ENCODE data around the gene PAMR1. TPM values are rescaled to one million over a fixed set of nuclear protein-coding genes. Genes with fewer than 3 reads are reported as not detected.

The PAMR1 gene, protein sequence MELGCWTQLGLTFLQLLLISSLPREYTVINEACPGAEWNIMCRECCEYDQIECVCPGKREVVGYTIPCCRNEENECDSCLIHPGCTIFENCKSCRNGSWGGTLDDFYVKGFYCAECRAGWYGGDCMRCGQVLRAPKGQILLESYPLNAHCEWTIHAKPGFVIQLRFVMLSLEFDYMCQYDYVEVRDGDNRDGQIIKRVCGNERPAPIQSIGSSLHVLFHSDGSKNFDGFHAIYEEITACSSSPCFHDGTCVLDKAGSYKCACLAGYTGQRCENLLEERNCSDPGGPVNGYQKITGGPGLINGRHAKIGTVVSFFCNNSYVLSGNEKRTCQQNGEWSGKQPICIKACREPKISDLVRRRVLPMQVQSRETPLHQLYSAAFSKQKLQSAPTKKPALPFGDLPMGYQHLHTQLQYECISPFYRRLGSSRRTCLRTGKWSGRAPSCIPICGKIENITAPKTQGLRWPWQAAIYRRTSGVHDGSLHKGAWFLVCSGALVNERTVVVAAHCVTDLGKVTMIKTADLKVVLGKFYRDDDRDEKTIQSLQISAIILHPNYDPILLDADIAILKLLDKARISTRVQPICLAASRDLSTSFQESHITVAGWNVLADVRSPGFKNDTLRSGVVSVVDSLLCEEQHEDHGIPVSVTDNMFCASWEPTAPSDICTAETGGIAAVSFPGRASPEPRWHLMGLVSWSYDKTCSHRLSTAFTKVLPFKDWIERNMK
- not detected in 2 replicates for total RNA-seq (2014; rRNA removed; shearing (Covaris generic); ENCODE audit: low replicate concordance)

DNA sequence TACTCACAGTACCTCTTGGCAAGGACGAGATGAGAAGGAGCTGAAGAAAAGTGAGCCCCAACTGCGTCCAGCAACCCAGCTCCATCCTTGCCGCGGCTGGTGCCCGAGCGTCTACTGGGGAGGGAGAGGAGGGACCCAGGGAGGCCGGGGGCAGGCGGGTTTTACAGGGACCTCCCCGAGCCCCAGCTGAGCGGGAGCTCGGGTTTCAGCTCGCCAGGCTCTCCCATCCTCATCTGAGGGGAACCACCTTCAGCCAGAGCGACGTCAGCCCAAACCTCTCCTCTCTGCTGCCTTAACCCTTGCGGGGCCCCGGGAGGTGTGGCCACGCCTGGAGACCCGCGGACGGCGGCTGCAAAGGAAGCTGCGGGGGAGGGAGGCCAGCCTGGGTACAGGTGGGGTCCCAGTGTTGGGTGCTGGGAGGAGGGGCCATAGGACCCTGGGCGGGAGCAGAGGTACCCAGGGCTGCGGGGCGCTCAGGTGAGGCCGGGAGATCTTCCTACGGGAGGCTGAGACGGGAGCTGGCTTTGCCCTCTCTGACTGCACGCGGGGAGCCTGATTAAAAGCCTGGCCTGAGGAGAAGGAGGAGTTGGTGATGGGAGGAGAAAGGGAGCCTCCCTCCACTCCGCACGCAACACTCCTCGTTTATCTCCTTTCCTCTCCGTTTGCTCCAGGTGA lies at the start of gene PAMR1:
PAMR1 (minus strand) TSS at position 116 of the 675 bp plus-strand sequence; CDS start at position 85, 31 bp downstream.
- no peak for DNase-seq (ENCODE audit: low read depth)
- in situ Hi-C loops (cut with HindIII; ENCODE audit: low pct_unique_long_range_greater_than_20kb, low sequenced_read_pairs) = no loop called here

DNA sequence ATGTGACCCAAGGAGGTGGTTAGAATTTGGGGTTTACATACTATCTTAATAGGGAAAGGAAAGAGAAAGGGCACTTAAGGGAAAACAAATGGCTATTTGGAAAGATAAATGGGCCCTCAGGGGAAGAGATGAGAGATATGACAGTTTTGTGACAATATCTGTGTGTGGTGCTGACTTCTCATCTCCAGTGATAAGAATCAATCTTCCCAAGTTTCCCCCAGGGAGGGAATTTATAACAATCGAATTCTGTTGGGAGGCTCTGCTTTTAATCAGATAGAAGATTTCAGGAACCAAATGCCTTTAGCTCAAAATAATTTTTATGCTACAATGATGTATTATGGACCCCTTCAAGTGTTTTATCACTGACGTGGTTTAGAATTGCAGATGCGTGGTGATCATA lies 46.3 kb upstream of the PAMR1 start:
- in situ Hi-C loops (cut with HindIII; ENCODE audit: low pct_unique_long_range_greater_than_20kb, low sequenced_read_pairs) = no loop called here
- no peak for DNase-seq (ENCODE audit: low read depth)

DNA sequence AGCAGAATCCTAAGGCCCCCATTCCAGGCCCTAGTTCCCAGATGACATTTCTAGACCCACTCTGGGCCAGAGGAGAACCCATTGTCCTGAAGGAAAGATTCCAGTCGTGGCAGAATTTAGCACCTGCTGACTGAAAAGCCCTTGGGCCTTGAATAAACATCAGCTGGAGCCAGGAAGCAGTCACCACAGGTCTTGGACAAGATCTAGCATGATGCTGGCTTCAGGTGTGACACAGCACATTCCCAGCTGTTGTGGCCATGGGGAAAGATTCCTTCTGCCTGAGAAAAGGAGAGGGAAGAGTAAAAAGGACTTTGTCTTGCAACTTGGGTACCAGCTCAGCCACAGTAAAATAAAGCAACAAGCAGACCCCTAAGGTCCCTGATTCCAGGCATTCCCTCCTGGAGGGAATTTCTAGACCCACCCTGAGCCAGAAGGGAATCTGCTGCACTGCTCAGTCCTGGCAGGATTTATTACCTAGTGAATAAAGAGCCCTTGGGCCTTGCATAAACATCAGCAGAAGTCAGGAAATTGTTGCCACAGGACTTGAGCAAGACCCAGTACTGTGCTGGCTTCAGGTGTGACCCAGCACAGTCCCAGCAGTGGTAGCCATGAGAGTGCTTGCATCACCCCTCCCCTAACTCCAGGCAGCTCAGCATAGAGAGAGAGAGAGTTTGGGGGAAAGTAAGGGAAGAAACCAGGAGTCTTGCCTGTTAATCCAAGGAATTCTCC lies 42.5 kb upstream of the PAMR1 start:
- DNase-seq (ENCODE audit: low read depth) = no peak
- in situ Hi-C loops (cut with HindIII; ENCODE audit: low pct_unique_long_range_greater_than_20kb, low sequenced_read_pairs) = no loop called here

GRCh38 chr11:35566885-35567284 lies 41.5 kb upstream of the PAMR1 start:
- in situ Hi-C loops (cut with HindIII; ENCODE audit: low pct_unique_long_range_greater_than_20kb, low sequenced_read_pairs) = no loop called here
- DNase-seq (ENCODE audit: low read depth) = no peak

- no peak for DNase-seq (ENCODE audit: low read depth)
- in situ Hi-C loops (cut with HindIII; ENCODE audit: low pct_unique_long_range_greater_than_20kb, low sequenced_read_pairs) = no loop called here
Observed at GRCh38 chr11:35566181-35566580, 40.8 kb upstream of the PAMR1 start.

DNA sequence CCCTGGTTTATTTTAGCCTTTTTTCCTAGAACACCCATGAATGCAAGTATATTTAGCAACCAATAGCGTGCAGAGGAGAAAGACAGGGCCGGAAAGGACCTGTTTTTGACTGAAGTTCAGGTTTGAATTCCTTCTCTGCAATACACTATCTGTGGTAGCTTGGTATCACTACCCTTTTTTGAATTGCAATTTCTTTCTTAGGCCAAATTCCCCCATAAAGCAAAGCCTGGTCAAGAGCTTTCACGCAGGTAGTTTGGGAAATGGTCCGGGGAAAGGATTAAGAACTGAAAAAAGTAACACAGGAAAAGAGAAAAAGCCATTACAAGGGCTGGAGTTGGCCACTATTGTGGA lies 38.8 kb upstream of the PAMR1 start:
- DNase-seq (ENCODE audit: low read depth) = no peak
- in situ Hi-C loops (cut with HindIII; ENCODE audit: low pct_unique_long_range_greater_than_20kb, low sequenced_read_pairs) = no loop called here

- in situ Hi-C loops (cut with HindIII; ENCODE audit: low pct_unique_long_range_greater_than_20kb, low sequenced_read_pairs) = no loop called here
- DNase-seq (ENCODE audit: low read depth) = no peak
Observed at GRCh38 chr11:35563484-35564244, 38.2 kb upstream of the PAMR1 start.

- no peak for DNase-seq (ENCODE audit: low read depth)
- in situ Hi-C loops (cut with HindIII; ENCODE audit: low pct_unique_long_range_greater_than_20kb, low sequenced_read_pairs) = no loop called here
Observed at GRCh38 chr11:35559949-35560348, 34.5 kb upstream of the PAMR1 start.

DNA sequence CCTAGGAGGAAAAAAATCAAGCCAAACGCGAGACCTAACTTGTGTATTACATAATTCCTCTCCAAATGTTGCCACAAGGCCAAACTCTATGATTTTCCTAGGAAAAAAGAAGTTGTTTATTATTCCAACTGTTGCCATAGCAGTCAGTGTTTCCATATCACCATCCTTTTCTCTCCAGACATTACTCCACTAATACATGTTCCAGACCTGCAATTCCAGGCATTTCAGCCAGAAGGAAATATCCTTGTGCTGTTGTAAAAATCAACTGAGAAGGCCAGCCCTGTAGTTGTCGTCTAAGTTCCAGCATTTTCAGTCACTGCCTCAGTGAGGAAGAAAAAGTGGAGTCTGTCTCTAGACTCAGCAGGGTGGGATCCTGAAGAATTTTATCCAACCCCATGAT lies 33.1 kb upstream of the PAMR1 start:
- no peak for DNase-seq (ENCODE audit: low read depth)
- in situ Hi-C loops (cut with HindIII; ENCODE audit: low pct_unique_long_range_greater_than_20kb, low sequenced_read_pairs) = no loop called here

DNA sequence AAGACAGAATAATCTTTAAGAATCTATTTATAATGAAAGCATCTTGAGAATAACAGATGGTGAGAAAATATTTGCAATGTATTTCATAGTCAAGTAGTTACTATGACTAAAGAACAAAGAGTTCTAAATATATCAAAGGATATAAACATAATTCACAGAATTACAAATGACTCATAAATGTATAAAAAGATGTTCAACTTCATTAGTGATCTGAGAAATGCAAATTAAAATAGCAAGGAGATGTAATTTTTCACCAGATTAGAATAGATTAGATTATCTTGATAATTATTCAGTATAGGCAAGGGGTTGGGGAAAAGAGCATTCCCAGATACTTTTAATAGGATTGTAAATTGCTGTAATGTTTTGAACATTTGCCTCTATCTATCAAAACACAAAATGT lies 30.1 kb upstream of the PAMR1 start:
- in situ Hi-C loops (cut with HindIII; ENCODE audit: low pct_unique_long_range_greater_than_20kb, low sequenced_read_pairs) = no loop called here
- DNase-seq (ENCODE audit: low read depth) = no peak

GRCh38 chr11:35554491-35555437 lies 29.3 kb upstream of the PAMR1 start:
- in situ Hi-C loops (cut with HindIII; ENCODE audit: low pct_unique_long_range_greater_than_20kb, low sequenced_read_pairs) = no loop called here
- no peak for DNase-seq (ENCODE audit: low read depth)

DNA sequence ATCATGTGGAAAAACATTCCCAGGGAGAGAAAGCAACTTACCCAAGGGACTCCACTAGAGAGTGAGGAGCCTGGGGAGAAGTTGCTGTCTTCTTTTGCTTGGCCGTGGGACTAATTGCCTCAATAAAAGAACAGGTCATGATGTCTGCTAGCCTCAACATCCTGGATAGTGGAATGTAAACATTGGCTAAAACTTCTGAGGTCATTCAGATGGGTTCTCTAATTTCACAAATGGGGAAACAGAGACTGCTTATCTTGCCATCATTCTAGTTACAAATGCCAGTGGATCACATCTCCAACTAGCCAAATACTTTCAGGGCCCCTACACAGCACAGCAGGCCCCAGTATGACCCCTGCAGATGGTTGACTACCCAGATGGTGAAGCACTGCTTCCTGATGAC lies 28.4 kb upstream of the PAMR1 start:
- no peak for DNase-seq (ENCODE audit: low read depth)
- in situ Hi-C loops (cut with HindIII; ENCODE audit: low pct_unique_long_range_greater_than_20kb, low sequenced_read_pairs) = no loop called here

DNA sequence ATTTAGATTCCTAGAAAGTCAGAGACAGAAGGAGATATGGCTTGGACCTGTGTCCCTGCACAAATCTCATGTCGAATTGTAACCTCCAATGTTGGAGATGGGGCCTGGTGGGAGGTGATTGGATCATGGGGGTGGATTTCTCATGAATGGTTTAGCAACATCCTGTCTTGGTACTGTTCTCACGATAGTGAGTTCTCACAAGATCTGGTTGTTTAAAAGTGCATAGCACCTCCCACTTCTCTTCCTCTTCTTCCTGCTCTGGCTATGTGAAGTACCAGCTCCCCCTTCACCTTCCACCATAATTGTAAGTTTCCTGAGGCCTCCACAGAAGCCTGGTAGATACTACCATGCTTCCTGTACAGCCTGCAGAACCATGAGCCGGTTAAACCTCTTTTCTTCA lies 27.6 kb upstream of the PAMR1 start:
- in situ Hi-C loops (cut with HindIII; ENCODE audit: low pct_unique_long_range_greater_than_20kb, low sequenced_read_pairs) = no loop called here
- no peak for DNase-seq (ENCODE audit: low read depth)

- in situ Hi-C loops (cut with HindIII; ENCODE audit: low pct_unique_long_range_greater_than_20kb, low sequenced_read_pairs) = no loop called here
- DNase-seq (ENCODE audit: low read depth) = no peak
Observed at GRCh38 chr11:35552616-35553015, 27.2 kb upstream of the PAMR1 start.

DNA sequence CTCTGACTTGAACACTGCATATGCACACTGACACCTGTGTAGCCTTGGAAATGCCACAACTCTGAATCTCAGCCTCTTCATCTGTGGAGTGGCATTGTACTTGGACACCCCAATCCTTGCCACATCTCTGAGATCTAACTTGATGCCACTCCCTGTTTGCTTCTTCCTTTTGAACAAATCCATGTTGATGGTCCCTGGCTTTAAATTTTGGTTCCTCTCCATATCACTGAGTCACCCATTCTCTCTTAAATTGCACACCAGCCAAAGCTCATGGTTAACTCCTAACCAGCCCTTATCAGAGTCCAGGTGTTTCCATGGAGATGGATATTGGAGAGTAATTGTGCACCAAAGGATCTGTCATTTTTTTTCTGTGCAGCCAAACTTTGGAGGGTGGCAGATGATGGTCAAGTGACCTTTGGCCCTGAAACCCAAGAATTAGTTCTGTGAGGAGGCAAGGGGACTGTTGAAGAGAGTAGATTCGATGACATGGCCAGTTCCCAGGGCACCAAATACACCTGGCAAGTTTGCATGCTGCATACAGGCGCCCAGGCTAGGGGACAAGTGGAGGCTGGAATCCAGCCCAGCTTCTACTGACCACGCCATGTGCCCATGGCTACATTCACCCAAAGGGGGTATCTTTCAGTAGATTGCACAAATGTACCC lies 25.1 kb upstream of the PAMR1 start:
- in situ Hi-C loops (cut with HindIII; ENCODE audit: low pct_unique_long_range_greater_than_20kb, low sequenced_read_pairs) = no loop called here
- no peak for DNase-seq (ENCODE audit: low read depth)

- in situ Hi-C loops (cut with HindIII; ENCODE audit: low pct_unique_long_range_greater_than_20kb, low sequenced_read_pairs) = no loop called here
Observed at GRCh38 chr11:35549787-35550186, 24.4 kb upstream of the PAMR1 start.

More at GRCh38 chr11:35549787-35550186, 24.4 kb upstream of the PAMR1 start:
- no peak for DNase-seq (ENCODE audit: low read depth)

Measured in Caki2 (cell line).